ENCODE data around the gene BAAT.

DNA sequence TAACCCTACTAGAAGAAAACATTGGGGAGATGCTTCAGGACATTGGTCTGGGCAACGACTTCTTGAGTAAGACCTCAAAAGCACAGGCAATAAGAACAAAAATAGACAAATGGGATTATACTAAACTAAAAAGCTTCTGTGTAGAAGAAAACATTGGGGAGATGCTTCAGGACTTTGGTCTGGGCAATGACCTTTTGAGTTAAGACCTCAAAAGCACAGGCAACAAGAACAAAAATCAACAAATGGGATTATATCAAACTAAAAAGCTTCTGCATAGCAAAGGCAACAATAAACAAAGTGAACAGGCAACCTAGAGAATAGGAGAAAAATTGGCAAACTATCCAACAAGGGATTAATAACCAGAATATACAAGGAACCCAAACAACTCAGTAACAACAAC is 9.9 kb upstream of the BAAT start:
- no peak for TF ChIP-seq CTCF (IDR thresholded peaks at IDR 0.05; ENCODE audit: poor library complexity)
- no peak for TF ChIP-seq EZH2phosphoT487 (IDR thresholded peaks at IDR 0.05; ENCODE audit: low read depth, severe bottlenecking, unreplicated experiment)
- no peak for TF ChIP-seq EZH2 (IDR thresholded peaks at IDR 0.05; ENCODE audit: borderline replicate concordance)
